ENCODE results near the gene BCOR.

DNA sequence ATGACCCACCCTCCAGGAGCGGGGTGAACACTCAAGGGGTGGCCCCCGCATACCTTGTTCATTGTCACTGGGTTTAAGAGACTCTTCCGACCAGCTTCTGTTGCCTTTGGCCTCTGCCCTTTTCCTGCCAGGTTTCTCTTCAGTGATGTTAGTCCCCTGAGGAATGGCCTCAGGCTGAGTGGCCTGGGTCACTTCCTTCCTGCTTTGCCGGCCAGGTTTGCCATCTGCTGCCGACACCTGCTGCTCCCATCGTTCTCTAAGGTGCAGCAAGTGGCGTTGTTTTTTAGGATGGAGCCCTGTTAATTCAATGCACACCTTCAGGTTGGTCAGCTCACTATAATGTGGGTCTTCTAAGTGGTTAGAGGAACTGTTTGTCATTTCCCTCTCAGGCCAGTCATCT lies 34.2 kb downstream of the BCOR start:
- TF ChIP-seq POLR2A (IDR thresholded peaks at IDR 0.05) (no peak), POLR2AphosphoS5 (IDR thresholded peaks at IDR 0.05) (no peak)
- TF ChIP-seq, protein P1, sequence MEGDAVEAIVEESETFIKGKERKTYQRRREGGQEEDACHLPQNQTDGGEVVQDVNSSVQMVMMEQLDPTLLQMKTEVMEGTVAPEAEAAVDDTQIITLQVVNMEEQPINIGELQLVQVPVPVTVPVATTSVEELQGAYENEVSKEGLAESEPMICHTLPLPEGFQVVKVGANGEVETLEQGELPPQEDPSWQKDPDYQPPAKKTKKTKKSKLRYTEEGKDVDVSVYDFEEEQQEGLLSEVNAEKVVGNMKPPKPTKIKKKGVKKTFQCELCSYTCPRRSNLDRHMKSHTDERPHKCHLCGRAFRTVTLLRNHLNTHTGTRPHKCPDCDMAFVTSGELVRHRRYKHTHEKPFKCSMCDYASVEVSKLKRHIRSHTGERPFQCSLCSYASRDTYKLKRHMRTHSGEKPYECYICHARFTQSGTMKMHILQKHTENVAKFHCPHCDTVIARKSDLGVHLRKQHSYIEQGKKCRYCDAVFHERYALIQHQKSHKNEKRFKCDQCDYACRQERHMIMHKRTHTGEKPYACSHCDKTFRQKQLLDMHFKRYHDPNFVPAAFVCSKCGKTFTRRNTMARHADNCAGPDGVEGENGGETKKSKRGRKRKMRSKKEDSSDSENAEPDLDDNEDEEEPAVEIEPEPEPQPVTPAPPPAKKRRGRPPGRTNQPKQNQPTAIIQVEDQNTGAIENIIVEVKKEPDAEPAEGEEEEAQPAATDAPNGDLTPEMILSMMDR (IDR thresholded peaks at IDR 0.05) = no peak

Measured in breast epithelium (tissue), 3 donors.